Measurements from ENCODE around the gene PAPPA. TPM values are rescaled to one million over a fixed set of nuclear protein-coding genes. Genes with fewer than 3 reads are reported as not detected.

PAPPA gene
- total and polyA plus RNA-seq, 9 of the 15 experiments (the other 6 are each of a cell fraction or from before 2014, with no cell fraction given) = 0.06 to 0.18 (median 0.11) TPM

DNA sequence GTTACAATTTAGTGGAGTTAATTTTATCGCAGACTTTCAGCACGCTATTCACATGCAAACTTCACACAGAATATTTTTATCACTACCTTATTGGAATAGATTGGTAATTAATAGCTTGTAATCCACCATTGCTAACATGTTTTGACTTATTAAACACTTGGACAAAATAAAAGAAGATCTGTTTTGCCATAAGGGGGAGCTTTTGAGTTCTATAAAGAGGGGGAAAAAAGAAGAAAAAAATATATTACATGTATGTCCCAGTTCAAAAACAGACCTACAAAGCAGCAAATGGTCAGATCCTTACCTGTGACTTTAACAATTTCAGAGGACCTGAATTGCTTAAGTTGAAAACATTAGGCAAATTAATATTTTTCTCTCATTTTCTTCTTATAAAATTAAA, 1.2 kb upstream of the PAPPA start (continued):
- TF ChIP-seq, protein P1, sequence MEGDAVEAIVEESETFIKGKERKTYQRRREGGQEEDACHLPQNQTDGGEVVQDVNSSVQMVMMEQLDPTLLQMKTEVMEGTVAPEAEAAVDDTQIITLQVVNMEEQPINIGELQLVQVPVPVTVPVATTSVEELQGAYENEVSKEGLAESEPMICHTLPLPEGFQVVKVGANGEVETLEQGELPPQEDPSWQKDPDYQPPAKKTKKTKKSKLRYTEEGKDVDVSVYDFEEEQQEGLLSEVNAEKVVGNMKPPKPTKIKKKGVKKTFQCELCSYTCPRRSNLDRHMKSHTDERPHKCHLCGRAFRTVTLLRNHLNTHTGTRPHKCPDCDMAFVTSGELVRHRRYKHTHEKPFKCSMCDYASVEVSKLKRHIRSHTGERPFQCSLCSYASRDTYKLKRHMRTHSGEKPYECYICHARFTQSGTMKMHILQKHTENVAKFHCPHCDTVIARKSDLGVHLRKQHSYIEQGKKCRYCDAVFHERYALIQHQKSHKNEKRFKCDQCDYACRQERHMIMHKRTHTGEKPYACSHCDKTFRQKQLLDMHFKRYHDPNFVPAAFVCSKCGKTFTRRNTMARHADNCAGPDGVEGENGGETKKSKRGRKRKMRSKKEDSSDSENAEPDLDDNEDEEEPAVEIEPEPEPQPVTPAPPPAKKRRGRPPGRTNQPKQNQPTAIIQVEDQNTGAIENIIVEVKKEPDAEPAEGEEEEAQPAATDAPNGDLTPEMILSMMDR (IDR thresholded peaks at IDR 0.05 in 2 of 3, conservative IDR thresholded peaks at IDR 0.05 in 1 of 3; ENCODE audit: insufficient read depth in 2 of 3, low read depth in 1 of 3, low read length in 3 of 3) = peak in 2 of 3 experiments; percentile 16 to 57; a peak in 3 of 6 replicates
- TF ChIP-seq ATF7 (IDR thresholded peaks at IDR 0.05) (no peak), RAD21 (CRISPR knock-in tag; conservative IDR thresholded peaks at IDR 0.05 in 1 of 2, IDR thresholded peaks at IDR 0.05 in 1 of 2) (peak; percentile 46 to 61), ZNF384 (IDR thresholded peaks at IDR 0.05; ENCODE audit: low read depth, low read length) (peak; percentile 19; the same call in 1 of the 2 replicates), TCFL5 (CRISPR knock-in tag; conservative IDR thresholded peaks at IDR 0.05) (no peak), DDX20 (tag; IDR thresholded peaks at IDR 0.05; ENCODE audit: low read depth) (no peak), RBM22 (IDR thresholded peaks at IDR 0.05; ENCODE audit: low read depth, low read length, poor library complexity, severe bottlenecking) (no peak), RBM25 (IDR thresholded peaks at IDR 0.05; ENCODE audit: low read depth, low read length, severe bottlenecking) (no peak), MAFF (IDR thresholded peaks at IDR 0.05; ENCODE audit: low read length) (no peak)
